Measurements from ENCODE around the gene FAM240B. TPM values are rescaled to one million over a fixed set of nuclear protein-coding genes. Genes with fewer than 3 reads are reported as not detected.

The FAM240B gene
- polyA plus RNA-seq, 1 donor from 2014 or later = not detected

GRCh38 chr9:38670542-38671371 lies 49.2 kb downstream of the FAM240B start:
- Histone ChIP-seq H3K4me2 (ENCODE audit: low read length) (no peak overlapping the region), H3K27me3 (ENCODE audit: insufficient read depth, low read depth, low read length) (no peaks in the 10 kb centered on the region), H2AFZ (ENCODE audit: low read depth, low read length) (no peak overlapping the region), H3K9me3 (ENCODE audit: low read length) (no peaks in the 10 kb centered on the region), H3K9ac (ENCODE audit: low read length) (no peak overlapping the region), H3K9me2 (ENCODE audit: insufficient read depth, low read length) (no peaks in the 10 kb centered on the region), H3K27ac (ENCODE audit: low read length) (no peak overlapping the region), H3K4me3 (ENCODE audit: low read length) (no peak overlapping the region), H4K20me1 (ENCODE audit: insufficient read depth) (no peaks in the 10 kb centered on the region), H3F3A (ENCODE audit: insufficient read depth, low read length, poor library complexity, severe bottlenecking) (no peaks in the 10 kb centered on the region), H3K36me3 (ENCODE audit: insufficient read depth, low read length) (no peaks in the 10 kb centered on the region), H3K79me2 (replicated peaks; ENCODE audit: insufficient read depth, low read length) (no peaks in the 10 kb centered on the region)
- TF ChIP-seq, protein P1, sequence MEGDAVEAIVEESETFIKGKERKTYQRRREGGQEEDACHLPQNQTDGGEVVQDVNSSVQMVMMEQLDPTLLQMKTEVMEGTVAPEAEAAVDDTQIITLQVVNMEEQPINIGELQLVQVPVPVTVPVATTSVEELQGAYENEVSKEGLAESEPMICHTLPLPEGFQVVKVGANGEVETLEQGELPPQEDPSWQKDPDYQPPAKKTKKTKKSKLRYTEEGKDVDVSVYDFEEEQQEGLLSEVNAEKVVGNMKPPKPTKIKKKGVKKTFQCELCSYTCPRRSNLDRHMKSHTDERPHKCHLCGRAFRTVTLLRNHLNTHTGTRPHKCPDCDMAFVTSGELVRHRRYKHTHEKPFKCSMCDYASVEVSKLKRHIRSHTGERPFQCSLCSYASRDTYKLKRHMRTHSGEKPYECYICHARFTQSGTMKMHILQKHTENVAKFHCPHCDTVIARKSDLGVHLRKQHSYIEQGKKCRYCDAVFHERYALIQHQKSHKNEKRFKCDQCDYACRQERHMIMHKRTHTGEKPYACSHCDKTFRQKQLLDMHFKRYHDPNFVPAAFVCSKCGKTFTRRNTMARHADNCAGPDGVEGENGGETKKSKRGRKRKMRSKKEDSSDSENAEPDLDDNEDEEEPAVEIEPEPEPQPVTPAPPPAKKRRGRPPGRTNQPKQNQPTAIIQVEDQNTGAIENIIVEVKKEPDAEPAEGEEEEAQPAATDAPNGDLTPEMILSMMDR (IDR thresholded peaks at IDR 0.05; ENCODE audit: poor library complexity, severe bottlenecking) = no peak
- TF ChIP-seq REST (IDR thresholded peaks at IDR 0.05; ENCODE audit: borderline replicate concordance) = no peak
- no peak for TF ChIP-seq RAD21 (conservative IDR thresholded peaks at IDR 0.05)
- TF ChIP-seq POLR2AphosphoS5 (IDR thresholded peaks at IDR 0.05) = no peak
- TF ChIP-seq EZH2 (IDR thresholded peaks at IDR 0.05; ENCODE audit: borderline replicate concordance, insufficient read depth, low read length, poor library complexity, severe bottlenecking) = no peak
- no peak for TF ChIP-seq TAF1 (IDR thresholded peaks at IDR 0.05; ENCODE audit: low read depth)
- TF ChIP-seq MXI1 (conservative IDR thresholded peaks at IDR 0.05; ENCODE audit: poor library complexity, severe bottlenecking) = no peak
- no peak for TF ChIP-seq SMC3 (conservative IDR thresholded peaks at IDR 0.05; ENCODE audit: poor library complexity)
- TF ChIP-seq EP300 (conservative IDR thresholded peaks at IDR 0.05; ENCODE audit: poor library complexity, severe bottlenecking) = no peak

- no peaks in the 10 kb centered on the region for H3K9me2 ChIP-seq (ENCODE audit: insufficient read depth, low read length)
- no peak overlapping the region for H3K4me2 ChIP-seq (ENCODE audit: low read length)
- H2AFZ ChIP-seq (ENCODE audit: low read depth, low read length) = no peak overlapping the region
- H3K9me3 ChIP-seq (ENCODE audit: low read length) = no peaks in the 10 kb centered on the region
- H3K79me2 ChIP-seq (replicated peaks; ENCODE audit: insufficient read depth, low read length) = no peaks in the 10 kb centered on the region
- no peak overlapping the region for H3K27ac ChIP-seq (ENCODE audit: low read length)
- H3F3A ChIP-seq (ENCODE audit: insufficient read depth, low read length, poor library complexity, severe bottlenecking) = no peaks in the 10 kb centered on the region
- no peaks in the 10 kb centered on the region for H4K20me1 ChIP-seq (ENCODE audit: insufficient read depth)
- no peaks in the 10 kb centered on the region for H3K36me3 ChIP-seq (ENCODE audit: insufficient read depth, low read length)
- no peak overlapping the region for H3K4me3 ChIP-seq (ENCODE audit: low read length)
- TF ChIP-seq SMC3 (conservative IDR thresholded peaks at IDR 0.05; ENCODE audit: poor library complexity) = no peak
- no peak for TF ChIP-seq EZH2 (IDR thresholded peaks at IDR 0.05; ENCODE audit: borderline replicate concordance, insufficient read depth, low read length, poor library complexity, severe bottlenecking)
- TF ChIP-seq REST (IDR thresholded peaks at IDR 0.05; ENCODE audit: borderline replicate concordance) = no peak
- TF ChIP-seq, protein P1 (IDR thresholded peaks at IDR 0.05; ENCODE audit: poor library complexity, severe bottlenecking) = no peak
- no peak for TF ChIP-seq MXI1 (conservative IDR thresholded peaks at IDR 0.05; ENCODE audit: poor library complexity, severe bottlenecking)
- TF ChIP-seq EP300 (conservative IDR thresholded peaks at IDR 0.05; ENCODE audit: poor library complexity, severe bottlenecking) = no peak
- no peak for TF ChIP-seq TAF1 (IDR thresholded peaks at IDR 0.05; ENCODE audit: low read depth)
- no peak for TF ChIP-seq RAD21 (conservative IDR thresholded peaks at IDR 0.05)
- no peak for TF ChIP-seq POLR2AphosphoS5 (IDR thresholded peaks at IDR 0.05)
- no peak overlapping the region for H3K9ac ChIP-seq (ENCODE audit: low read length)
- no peaks in the 10 kb centered on the region for H3K27me3 ChIP-seq (ENCODE audit: insufficient read depth, low read depth, low read length)
These were observed 51.0 kb downstream of the FAM240B start for GRCh38 chr9:38668791-38669466.

Measured in neural cell (in vitro differentiated cells).